Gastrocnemius medialis (tissue), 4 donors: ENCODE results near the gene MED27.

Source experiments
- POLR2A ChIP-seq, 2 donors: fragments of 450-650 bp; IDR thresholded peaks; one replicate each; pipeline ENCODE4 v1.6.1; 2017; ENCODE audit warnings: antibody characterized with exemption in 2 of 2, mild to moderate bottlenecking in 2 of 2, moderate library complexity in 2 of 2
- TF ChIP-seq, protein P1 (sequence below), 5 experiments: fragments of 450-650 bp in 3 of 5; fragments of 200-600 bp in 2 of 5; sonication (generic) in 2 of 5; IDR thresholded peaks in 4 of 5; conservative IDR thresholded peaks in 1 of 5; 1 replicate in 4 of 5; 2 replicates in 1 of 5; pipeline ENCODE4 v1.5.1; 2016 to 2019; ENCODE audit warnings: antibody characterized with exemption in 5 of 5, mild to moderate bottlenecking in 3 of 5, moderate library complexity in 3 of 5

- TF ChIP-seq POLR2A (IDR thresholded peaks at IDR 0.05): no peak
- TF ChIP-seq, protein P1, sequence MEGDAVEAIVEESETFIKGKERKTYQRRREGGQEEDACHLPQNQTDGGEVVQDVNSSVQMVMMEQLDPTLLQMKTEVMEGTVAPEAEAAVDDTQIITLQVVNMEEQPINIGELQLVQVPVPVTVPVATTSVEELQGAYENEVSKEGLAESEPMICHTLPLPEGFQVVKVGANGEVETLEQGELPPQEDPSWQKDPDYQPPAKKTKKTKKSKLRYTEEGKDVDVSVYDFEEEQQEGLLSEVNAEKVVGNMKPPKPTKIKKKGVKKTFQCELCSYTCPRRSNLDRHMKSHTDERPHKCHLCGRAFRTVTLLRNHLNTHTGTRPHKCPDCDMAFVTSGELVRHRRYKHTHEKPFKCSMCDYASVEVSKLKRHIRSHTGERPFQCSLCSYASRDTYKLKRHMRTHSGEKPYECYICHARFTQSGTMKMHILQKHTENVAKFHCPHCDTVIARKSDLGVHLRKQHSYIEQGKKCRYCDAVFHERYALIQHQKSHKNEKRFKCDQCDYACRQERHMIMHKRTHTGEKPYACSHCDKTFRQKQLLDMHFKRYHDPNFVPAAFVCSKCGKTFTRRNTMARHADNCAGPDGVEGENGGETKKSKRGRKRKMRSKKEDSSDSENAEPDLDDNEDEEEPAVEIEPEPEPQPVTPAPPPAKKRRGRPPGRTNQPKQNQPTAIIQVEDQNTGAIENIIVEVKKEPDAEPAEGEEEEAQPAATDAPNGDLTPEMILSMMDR (IDR thresholded peaks at IDR 0.05 in 4 of 5, conservative IDR thresholded peaks at IDR 0.05 in 1 of 5): no peak
Observed at GRCh38 chr9:131987232-131987631, 92.4 kb downstream of the MED27 start.
